HG02973 (cell line): ENCODE data around the gene RAP1GDS1.
A peak's percentile ranks its signal among the peaks of the same experiment; 100 is the strongest.
"Not testable (repeated sequence)": the region's sequence is repeated elsewhere in the genome, so short reads cannot be mapped to it uniquely, and the experiment has no call there.

Experiments used
- ATAC-seq: cut with Tn5 transposase; IDR thresholded peaks from one replicate; pipeline ENCODE4 v1.9.1; 2021; ENCODE audit warnings: moderate library complexity; ENCODE audit not compliant: unreplicated experiment

The RAP1GDS1 gene

GRCh38 chr4:98476891-98477290 is 215.7 kb downstream of the RAP1GDS1 start:
- ATAC-seq = no peak

- ATAC-seq = not testable (repeated sequence)
These were observed 218.4 kb downstream of the RAP1GDS1 start for GRCh38 chr4:98479590-98479989.

GRCh38 chr4:98480535-98480934 is 219.4 kb downstream of the RAP1GDS1 start:
- ATAC-seq = no peak

GRCh38 chr4:98481167-98481566 is 220.0 kb downstream of the RAP1GDS1 start:
- ATAC-seq = no peak

GRCh38 chr4:98482503-98482846 is 221.3 kb downstream of the RAP1GDS1 start:
- ATAC-seq = peak; percentile 18

- peak; percentile 96 for ATAC-seq
These were observed 221.9 kb downstream of the RAP1GDS1 start for GRCh38 chr4:98482847-98483806.

GRCh38 chr4:98484031-98484430 is 222.8 kb downstream of the RAP1GDS1 start:
- no peak for ATAC-seq

GRCh38 chr4:98485816-98486345 is 224.7 kb downstream of the RAP1GDS1 start:
- no peak for ATAC-seq

- no peak for ATAC-seq
These were observed 229.1 kb downstream of the RAP1GDS1 start for GRCh38 chr4:98490251-98490650.

GRCh38 chr4:98491899-98492559 is 230.8 kb downstream of the RAP1GDS1 start:
- no peak for ATAC-seq

GRCh38 chr4:98493296-98493695 is 232.1 kb downstream of the RAP1GDS1 start:
- ATAC-seq = peak; percentile 83
